Activated CD4-positive, alpha-beta T cell treated with anti-CD3 and anti-CD28 coated beads, Interleukin-2, amount 50 U/mL, for 24 hours (primary cell): ENCODE measurements around the gene KRT77.
"Not testable (repeated sequence)": the region's sequence is repeated elsewhere in the genome, so short reads cannot be mapped to it uniquely, and the experiment has no call there.

Experiments
- DNase-seq, 2 donors: peaks; one replicate each; pipeline ENCODE4 v3.0.0-alpha.2; 2020; ENCODE audit warnings: low read depth in 1 of 2, low spot score in 1 of 2

The KRT77 gene

GRCh38 chr12:52724384-52724783 lies 21.1 kb upstream of the KRT77 start:
- no peak for DNase-seq

GRCh38 chr12:52722680-52723079 lies 19.4 kb upstream of the KRT77 start:
- DNase-seq, result no peak

GRCh38 chr12:52721838-52722470 lies 18.6 kb upstream of the KRT77 start:
- DNase-seq, result no peak

GRCh38 chr12:52720365-52720886 lies 17.1 kb upstream of the KRT77 start:
- DNase-seq, result no peak

- no peak for DNase-seq
These were observed 12.7 kb upstream of the KRT77 start for GRCh38 chr12:52716061-52716460.

GRCh38 chr12:52715416-52715815 lies 12.1 kb upstream of the KRT77 start:
- no peak for DNase-seq

- DNase-seq, result no peak
These were observed 11.6 kb upstream of the KRT77 start for GRCh38 chr12:52714887-52715281.

GRCh38 chr12:52713960-52714886 lies 10.9 kb upstream of the KRT77 start:
- peak in 1 of 2 donors; percentile 15 for DNase-seq

GRCh38 chr12:52712122-52712521 lies 8.8 kb upstream of the KRT77 start:
- not testable (repeated sequence) for DNase-seq

GRCh38 chr12:52710730-52711129 lies 7.4 kb upstream of the KRT77 start:
- no peak for DNase-seq

GRCh38 chr12:52708010-52708409 lies 4.7 kb upstream of the KRT77 start:
- DNase-seq, result no peak

GRCh38 chr12:52704464-52704863 lies 1.1 kb upstream of the KRT77 start:
- DNase-seq, result no peak

- no peak for DNase-seq
These were observed 554 bp upstream of the KRT77 start for GRCh38 chr12:52703878-52704277.

- no peak for DNase-seq
These were observed 986 bp downstream of the KRT77 start for GRCh38 chr12:52702338-52702737.

- no peak for DNase-seq
These were observed 2.0 kb downstream of the KRT77 start for GRCh38 chr12:52701281-52701680.

- no peak for DNase-seq
These were observed 3.4 kb downstream of the KRT77 start for GRCh38 chr12:52699960-52700359.

- DNase-seq, result no peak
These were observed 4.0 kb downstream of the KRT77 start for GRCh38 chr12:52699373-52699772.

- DNase-seq, result no peak
These were observed 4.5 kb downstream of the KRT77 start for GRCh38 chr12:52698651-52699340.

GRCh38 chr12:52697058-52697582 lies 6.2 kb downstream of the KRT77 start:
- DNase-seq, result no peak

- DNase-seq, result no peak
These were observed 6.7 kb downstream of the KRT77 start for GRCh38 chr12:52696588-52696987.

GRCh38 chr12:52695039-52695438 lies 8.3 kb downstream of the KRT77 start:
- DNase-seq, result no peak
